Thyroid gland (tissue), 4 donors: ENCODE measurements around the gene FNTB. TPM values are rescaled to one million over a fixed set of nuclear protein-coding genes. Genes with fewer than 3 reads are reported as not detected.

Experiments
- DNase-seq, 2 donors: peaks; one replicate each; pipeline ENCODE4 v3.0.0-alpha.2; 2019
- H3K27ac ChIP-seq, 3 donors: fragments of 200-600 bp; sonication (generic); 1 replicate in 2 of 3; 2 replicates in 1 of 3; pipeline ENCODE4 v1.5.1; 2016 to 2019; ENCODE audit warnings: mild to moderate bottlenecking in 1 of 3, moderate library complexity in 1 of 3
- H3K27me3 ChIP-seq: fragments of 200-600 bp; sonication (generic); one replicate; pipeline ENCODE4 v1.5.1; 2019
- H3K36me3 ChIP-seq, 2 donors: fragments of 200-600 bp; sonication (generic); one replicate each; pipeline ENCODE4 v1.5.1; 2016 to 2019
- H3K4me1 ChIP-seq, 2 donors: fragments of 200-600 bp; sonication (generic); one replicate each; pipeline ENCODE4 v1.5.1; 2017 to 2019
- H3K4me3 ChIP-seq, 3 donors: fragments of 200-600 bp; sonication (generic); replicated peaks in 1 of 3; 1 replicate in 2 of 3; 2 replicates in 1 of 3; pipeline ENCODE4 v1.5.1; 2016; ENCODE audit warnings: mild to moderate bottlenecking in 1 of 3
- H3K9me3 ChIP-seq: fragments of 200-600 bp; sonication (generic); one replicate; pipeline ENCODE4 v1.5.1; 2017
- POLR2A ChIP-seq, 2 donors: fragments of 450-650 bp; IDR thresholded peaks; one replicate each; pipeline ENCODE4 v1.6.1; 2017; ENCODE audit warnings: antibody characterized with exemption in 2 of 2, mild to moderate bottlenecking in 2 of 2, moderate library complexity in 1 of 2
- WGBS, 2 donors: methylation state at CpG; one replicate each; pipeline ENCODE4 v1.1.5; 2017; 5-methylcytosine and 5-hydroxymethylcytosine counted together
- intact Hi-C: fragments of 100-400 bp; cut with DNase I; formaldehyde crosslinking; loops from one replicate; pipeline ENCODE4 v1.15.1; 2023
- total RNA-seq, 4 donors: library from RNA; depleted of rRNA; stranded (reverse); fragments of >200 nt; gene quantifications; one replicate each; pipeline ENCODE4 v1.2.3, GENCODE V29; 2016
- TF ChIP-seq, protein P1 (sequence below), 6 experiments: fragments of 200-600 bp in 3 of 6; fragments of 450-650 bp in 3 of 6; sonication (generic) in 3 of 6; IDR thresholded peaks; one replicate each; pipeline ENCODE4 v1.5.1; 2016 to 2019; ENCODE audit warnings: antibody characterized with exemption in 6 of 6, mild to moderate bottlenecking in 2 of 6, inconsistent platforms in 1 of 6, moderate library complexity in 1 of 6

The FNTB gene
- total RNA-seq, 4 donors from 2014 or later = 7.8 to 27.0 (median 18.8) TPM

DNA sequence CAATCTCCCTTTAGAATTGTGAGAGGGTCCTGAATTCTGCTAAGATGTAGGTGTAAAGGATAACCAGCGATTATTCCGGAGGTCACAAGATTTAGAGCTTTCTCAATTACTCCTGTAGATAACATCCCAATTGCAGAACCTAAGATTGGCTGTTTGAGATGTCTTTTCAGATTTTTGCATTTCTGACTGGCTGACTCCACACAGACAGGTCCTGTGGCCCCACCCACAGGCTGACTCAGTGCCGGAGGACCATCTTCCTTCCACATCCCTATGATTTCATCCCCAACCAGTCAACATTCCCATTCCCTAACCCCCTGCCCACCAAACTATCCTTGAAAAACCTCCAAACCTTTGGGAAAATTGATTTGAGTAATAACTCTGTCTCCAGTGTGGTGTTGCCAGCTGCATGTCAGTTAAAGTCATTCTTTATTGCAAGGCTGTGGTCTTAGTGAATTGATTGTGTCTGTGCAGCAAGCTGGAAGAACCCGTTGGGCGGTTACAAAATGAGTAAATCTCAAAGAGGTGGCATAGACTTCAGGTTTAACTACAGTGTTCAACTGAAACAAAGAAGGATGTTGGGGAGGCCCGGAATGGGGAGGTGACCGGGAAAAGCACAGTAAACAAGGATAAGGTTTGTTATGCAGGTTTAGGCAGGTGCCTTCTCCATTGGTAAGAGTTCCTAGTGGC lies 10.6 kb downstream of the FNTB start:
- Histone ChIP-seq H3K27me3 (no peaks in the 10 kb centered on the region), H3K27ac (no peak overlapping the region), H3K36me3 (no peaks in the 10 kb centered on the region), H3K4me1 (peaks cover 0 to 6% of the 10 kb centered on the region in 2 donors), H3K9me3 (no peaks in the 10 kb centered on the region), H3K4me3 (no peak overlapping the region)
- intact Hi-C loops = no loop called here
- DNase-seq = no peak
- no peak for TF ChIP-seq POLR2A (IDR thresholded peaks at IDR 0.05)
- TF ChIP-seq, protein P1, sequence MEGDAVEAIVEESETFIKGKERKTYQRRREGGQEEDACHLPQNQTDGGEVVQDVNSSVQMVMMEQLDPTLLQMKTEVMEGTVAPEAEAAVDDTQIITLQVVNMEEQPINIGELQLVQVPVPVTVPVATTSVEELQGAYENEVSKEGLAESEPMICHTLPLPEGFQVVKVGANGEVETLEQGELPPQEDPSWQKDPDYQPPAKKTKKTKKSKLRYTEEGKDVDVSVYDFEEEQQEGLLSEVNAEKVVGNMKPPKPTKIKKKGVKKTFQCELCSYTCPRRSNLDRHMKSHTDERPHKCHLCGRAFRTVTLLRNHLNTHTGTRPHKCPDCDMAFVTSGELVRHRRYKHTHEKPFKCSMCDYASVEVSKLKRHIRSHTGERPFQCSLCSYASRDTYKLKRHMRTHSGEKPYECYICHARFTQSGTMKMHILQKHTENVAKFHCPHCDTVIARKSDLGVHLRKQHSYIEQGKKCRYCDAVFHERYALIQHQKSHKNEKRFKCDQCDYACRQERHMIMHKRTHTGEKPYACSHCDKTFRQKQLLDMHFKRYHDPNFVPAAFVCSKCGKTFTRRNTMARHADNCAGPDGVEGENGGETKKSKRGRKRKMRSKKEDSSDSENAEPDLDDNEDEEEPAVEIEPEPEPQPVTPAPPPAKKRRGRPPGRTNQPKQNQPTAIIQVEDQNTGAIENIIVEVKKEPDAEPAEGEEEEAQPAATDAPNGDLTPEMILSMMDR (IDR thresholded peaks at IDR 0.05) = no peak
- 97% methylated on average over 7 of the region's 7 CpGs for whole genome bisulfite sequencing, 2 donors

DNA sequence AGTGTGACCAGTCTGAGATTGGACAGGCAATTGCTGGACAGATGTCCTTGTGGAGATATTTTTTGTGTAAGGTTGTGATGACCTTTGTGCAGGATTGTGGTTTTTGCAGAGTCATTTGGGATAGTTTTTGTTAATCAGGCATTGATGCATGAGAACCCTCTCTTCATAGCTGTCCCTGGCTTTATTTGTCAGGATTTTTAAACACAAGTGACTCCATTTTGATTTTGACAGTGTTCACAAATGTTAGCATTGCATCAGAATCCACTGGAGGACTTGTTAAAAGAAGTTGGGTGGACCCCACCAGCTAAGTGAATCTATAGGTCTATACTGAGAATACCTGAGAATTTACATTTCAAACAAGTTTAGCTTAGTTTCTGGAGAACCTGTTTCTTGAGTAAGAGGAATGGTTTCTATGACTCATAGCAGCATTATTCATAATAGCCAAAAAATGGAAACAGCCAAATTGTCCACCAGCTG lies 11.8 kb downstream of the FNTB start:
- intact Hi-C loops = no loop called here

DNA sequence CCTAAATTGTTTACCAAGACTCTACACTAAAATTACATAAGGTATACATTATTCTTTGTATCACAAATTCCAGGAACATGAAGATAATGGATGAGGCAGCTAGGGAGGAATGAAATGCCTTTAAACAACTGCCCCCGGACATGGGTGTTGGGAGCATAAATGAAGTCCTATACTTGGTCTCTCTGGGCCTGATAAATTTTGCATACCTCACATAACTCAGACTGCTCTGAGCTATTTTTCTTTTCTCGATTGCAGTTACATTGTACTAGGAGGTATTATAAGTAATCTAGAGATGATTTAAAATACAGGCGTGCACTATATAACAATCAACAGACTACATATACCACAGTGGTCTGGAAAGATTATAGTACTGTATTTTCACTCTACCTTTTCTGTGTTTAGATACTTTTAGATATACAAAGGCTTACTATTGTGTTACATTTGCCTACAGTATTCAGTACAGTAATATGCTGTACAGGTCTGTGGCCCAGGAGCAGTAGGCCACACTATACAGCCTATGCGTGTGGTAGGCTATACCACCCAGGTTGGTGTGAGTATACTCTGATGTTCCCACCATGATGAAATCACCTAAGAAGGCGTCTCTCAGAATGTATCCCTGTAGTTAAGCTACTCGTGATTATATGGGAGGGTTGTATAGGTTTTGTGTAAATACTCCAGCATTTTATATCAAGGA lies 14.3 kb downstream of the FNTB start:
- DNase-seq = no peak
- Histone ChIP-seq H3K4me3 (no peak overlapping the region), H3K4me1 (peaks cover 0 to 6% of the 10 kb centered on the region in 2 donors), H3K27me3 (no peaks in the 10 kb centered on the region), H3K27ac (no peak overlapping the region), H3K9me3 (no peaks in the 10 kb centered on the region), H3K36me3 (no peaks in the 10 kb centered on the region)
- 88 to 93% methylated on average over 6 of the region's 6 CpGs for WGBS, 2 donors
- TF ChIP-seq POLR2A (IDR thresholded peaks at IDR 0.05) = no peak
- TF ChIP-seq, protein P1 (IDR thresholded peaks at IDR 0.05) = no peak
- intact Hi-C loops = no loop called here

More for the DNA sequence above, 11.8 kb downstream of the FNTB start:
- DNase-seq = no peak
- Histone ChIP-seq H3K27ac (no peak overlapping the region), H3K4me3 (no peak overlapping the region), H3K9me3 (no peaks in the 10 kb centered on the region), H3K36me3 (no peaks in the 10 kb centered on the region), H3K4me1 (peaks cover 0 to 6% of the 10 kb centered on the region in 2 donors), H3K27me3 (no peaks in the 10 kb centered on the region)
- no peak for TF ChIP-seq POLR2A (IDR thresholded peaks at IDR 0.05)
- TF ChIP-seq, protein P1 (IDR thresholded peaks at IDR 0.05) = no peak

DNA sequence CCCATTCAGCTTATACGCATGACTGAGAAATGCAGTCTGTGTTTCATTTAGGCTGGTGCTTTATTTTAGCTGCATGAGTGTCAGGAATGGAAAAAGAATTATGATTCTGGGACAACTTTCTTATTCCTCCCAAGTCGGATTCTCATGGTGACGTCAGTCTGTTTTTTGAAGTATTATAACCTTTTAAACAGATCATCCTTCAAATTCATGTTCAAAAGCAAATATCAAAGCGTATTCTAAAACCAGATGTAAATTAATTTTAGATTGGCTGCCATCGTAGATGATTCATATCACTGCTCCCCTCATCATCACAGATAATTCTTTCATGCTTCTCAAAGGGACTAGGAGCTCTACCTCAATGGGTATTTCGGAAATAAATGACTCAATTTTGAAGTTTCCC lies 15.0 kb downstream of the FNTB start:
- peaks cover 0 to 6% of the 10 kb centered on the region in 2 donors for H3K4me1 ChIP-seq
- no peaks in the 10 kb centered on the region for H3K9me3 ChIP-seq
- H3K36me3 ChIP-seq = no peaks in the 10 kb centered on the region
- no peak for DNase-seq
- no peak overlapping the region for H3K4me3 ChIP-seq
- intact Hi-C loops = no loop called here
- WGBS, 2 donors = 96% methylated on average over 6 of the region's 6 CpGs
- TF ChIP-seq POLR2A (IDR thresholded peaks at IDR 0.05) = no peak
- TF ChIP-seq, protein P1 (IDR thresholded peaks at IDR 0.05) = no peak
- no peak overlapping the region for H3K27ac ChIP-seq
- no peaks in the 10 kb centered on the region for H3K27me3 ChIP-seq

DNA sequence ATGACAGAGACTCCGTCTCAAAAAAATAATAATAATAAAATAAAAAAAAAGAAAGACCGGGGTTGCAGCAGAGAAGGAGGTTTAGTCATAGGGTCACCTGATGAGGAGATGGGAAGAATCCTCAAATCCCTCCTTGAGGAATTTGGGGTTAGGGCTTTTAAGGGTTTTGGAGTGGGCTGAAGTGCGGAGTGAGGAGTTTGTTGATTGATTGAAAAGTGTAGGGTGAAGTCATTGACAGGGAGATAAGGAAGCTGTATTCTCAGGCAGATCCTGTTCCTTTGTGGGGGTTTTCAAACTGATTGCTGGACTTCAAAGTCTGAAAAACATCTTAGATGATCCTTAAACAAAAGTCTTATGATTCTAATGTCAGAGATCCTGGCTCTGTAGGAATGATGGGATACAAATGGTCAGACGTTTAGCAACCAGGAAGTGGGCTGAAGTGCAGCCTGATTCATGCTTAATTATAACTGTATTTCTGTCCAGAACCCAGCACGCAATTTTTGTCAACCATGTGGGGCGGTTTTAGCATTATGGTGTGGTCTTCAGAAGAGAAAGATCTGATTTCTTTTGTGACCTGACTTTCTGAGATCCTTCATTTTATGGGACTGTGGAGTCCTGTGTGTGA lies 16.0 kb downstream of the FNTB start:
- no peaks in the 10 kb centered on the region for H3K9me3 ChIP-seq
- H3K27me3 ChIP-seq = no peaks in the 10 kb centered on the region
- no peak overlapping the region for H3K27ac ChIP-seq
- H3K4me3 ChIP-seq = no peak overlapping the region
- 83 to 84% methylated on average over 6 of the region's 6 CpGs for WGBS, 2 donors
- TF ChIP-seq, protein P1 (IDR thresholded peaks at IDR 0.05) = no peak
- no peak for TF ChIP-seq POLR2A (IDR thresholded peaks at IDR 0.05)
- H3K36me3 ChIP-seq = no peaks in the 10 kb centered on the region
- peaks cover 0 to 6% of the 10 kb centered on the region in 2 donors for H3K4me1 ChIP-seq
- intact Hi-C loops = no loop called here
- no peak for DNase-seq
